GM23248 (cell line): ENCODE measurements around the gene PLIN5. TPM values are rescaled to one million over a fixed set of nuclear protein-coding genes. Genes with fewer than 3 reads are reported as not detected.
"Not testable (repeated sequence)": the region's sequence is repeated elsewhere in the genome, so short reads cannot be mapped to it uniquely, and the experiment has no call there.

Experiments
- DNase-seq: peaks from one replicate; pipeline ENCODE4 v3.0.0-alpha.2; 2015
- H2AFZ ChIP-seq: fragments of 200-600 bp; sonication (generic); 2 replicates; pipeline ENCODE4 v1.6.1; 2016; ENCODE audit warnings: antibody characterized with exemption
- H3F3A ChIP-seq: fragments of 200-600 bp; sonication (generic); 2 replicates; pipeline ENCODE4 v1.6.1; 2016; ENCODE audit warnings: mild to moderate bottlenecking, antibody characterized with exemption, mixed run types; ENCODE audit not compliant: insufficient read depth
- H3K27ac ChIP-seq: fragments of 200-600 bp; sonication (generic); 2 replicates; pipeline ENCODE4 v1.5.1; 2016; ENCODE audit warnings: mild to moderate bottlenecking
- H3K27me3 ChIP-seq: fragments of 200-600 bp; sonication (generic); replicated peaks from 2 replicates; pipeline ENCODE4 v1.6.1; 2016; ENCODE audit warnings: mild to moderate bottlenecking; ENCODE audit not compliant: insufficient read depth
- H3K36me3 ChIP-seq: fragments of 200-600 bp; sonication (generic); 2 replicates; pipeline ENCODE4 v1.6.1; 2016; ENCODE audit warnings: low read depth, mild to moderate bottlenecking
- H3K4me1 ChIP-seq: fragments of 200-600 bp; sonication (generic); 2 replicates; pipeline ENCODE4 v1.6.1; 2016; ENCODE audit warnings: mild to moderate bottlenecking; ENCODE audit not compliant: insufficient read depth
- H3K4me2 ChIP-seq: fragments of 200-600 bp; sonication (generic); one replicate; pipeline ENCODE4 v1.6.1; 2016; ENCODE audit warnings: mild to moderate bottlenecking; ENCODE audit not compliant: unreplicated experiment
- H3K4me3 ChIP-seq: fragments of 200-600 bp; sonication (generic); 2 replicates; pipeline ENCODE4 v1.5.1; 2016; ENCODE audit warnings: mild to moderate bottlenecking
- H3K79me2 ChIP-seq: fragments of 200-600 bp; sonication (generic); 2 replicates; pipeline ENCODE4 v1.6.1; 2016; ENCODE audit warnings: mild to moderate bottlenecking; ENCODE audit not compliant: insufficient read depth
- H3K9ac ChIP-seq: fragments of 200-600 bp; sonication (generic); 2 replicates; pipeline ENCODE4 v1.6.1; 2016; ENCODE audit warnings: mild to moderate bottlenecking
- H3K9me2 ChIP-seq: fragments of 200-600 bp; sonication (generic); 2 replicates; pipeline ENCODE4 v1.6.1; 2016; ENCODE audit warnings: mixed run types, mild to moderate bottlenecking, moderate library complexity; ENCODE audit not compliant: insufficient read depth
- H3K9me3 ChIP-seq: fragments of 200-600 bp; sonication (generic); one replicate; pipeline ENCODE4 v1.6.1; 2017; ENCODE audit warnings: low read depth
- H4K20me1 ChIP-seq: fragments of 200-600 bp; sonication (generic); 2 replicates; pipeline ENCODE4 v1.6.0; 2016; ENCODE audit not compliant: insufficient read depth
- EZH2 ChIP-seq: fragments of 200-600 bp; sonication (generic); IDR thresholded peaks from 2 replicates; pipeline ENCODE4 v1.6.1; 2018; ENCODE audit warnings: antibody characterized with exemption, mild to moderate bottlenecking; ENCODE audit not compliant: insufficient read depth, poor library complexity, severe bottlenecking
- EZH2phosphoT487 ChIP-seq: fragments of 200-600 bp; sonication (generic); IDR thresholded peaks from 2 replicates; pipeline ENCODE4 v1.6.1; 2018; ENCODE audit warnings: antibody characterized with exemption, moderate library complexity, mild to moderate bottlenecking, low read depth; ENCODE audit not compliant: insufficient read depth
- WGBS, 2 experiments: methylation state at CpG; one replicate each; pipeline ENCODE4 v1.1.6; 2015 to 2017; ENCODE audit warnings: low lambda C conversion rate in 2 of 2, low coverage in 1 of 2; ENCODE audit errors: missing lambda C conversion rate in 2 of 2; 5-methylcytosine and 5-hydroxymethylcytosine counted together
- in situ Hi-C: fragments of 300-500 bp; cut with MboI; formaldehyde crosslinking; loops from 2 replicates; pipeline ENCODE4 v1.15.0; 2020
- polyA plus RNA-seq: library from polyadenylated mRNA; unstranded; fragments of >200 nt; fragmentation: Nextera tagmentation; extraction: Ambion mirVana; gene quantifications from 2 replicates; pipeline ENCODE4 v1.2.1, GENCODE V29; 2016
- total RNA-seq: library from RNA; depleted of rRNA; stranded (reverse); fragments of >200 nt; shearing (Covaris generic); gene quantifications from 2 replicates; pipeline ENCODE4 v1.2.3, GENCODE V29; 2014

PLIN5 gene
- total and polyA plus RNA-seq, 2 experiments from 2014 or later: not detected

- Histone ChIP-seq H3K79me2 (no peaks in the 10 kb centered on the region), H3K27ac (no peak overlapping the region), H3F3A (no peaks in the 10 kb centered on the region), H3K27me3 (peaks cover 24% of the 10 kb centered on the region), H3K4me1 (no peaks in the 10 kb centered on the region), H2AFZ (no peak overlapping the region), H4K20me1 (no peaks in the 10 kb centered on the region), H3K36me3 (no peaks in the 10 kb centered on the region), H3K9me3 (no peaks in the 10 kb centered on the region), H3K9ac (no peak overlapping the region), H3K4me2 (no peak overlapping the region), H3K9me2 (no peaks in the 10 kb centered on the region), H3K4me3 (no peak overlapping the region)
- in situ Hi-C loops: no loop called here
- no peak for TF ChIP-seq EZH2phosphoT487
- no peak for TF ChIP-seq EZH2
- DNase-seq: no peak
- WGBS, 2 experiments: 67 to 68% methylated on average over 15 to 28 of the region's 28 CpGs
Measured at GRCh38 chr19:4531562-4532165, 3.4 kb downstream of the PLIN5 start.

GRCh38 chr19:4529924-4530522 lies 5.0 kb downstream of the PLIN5 start:
- Histone ChIP-seq H3K9me3 (no peaks in the 10 kb centered on the region), H3F3A (no peaks in the 10 kb centered on the region), H3K9me2 (no peaks in the 10 kb centered on the region), H3K9ac (no peak overlapping the region), H3K27me3 (peaks cover 11% of the 10 kb centered on the region), H3K36me3 (no peaks in the 10 kb centered on the region), H3K27ac (no peak overlapping the region), H3K4me1 (no peaks in the 10 kb centered on the region), H4K20me1 (no peaks in the 10 kb centered on the region), H3K79me2 (no peaks in the 10 kb centered on the region), H3K4me3 (no peak overlapping the region), H2AFZ (no peak overlapping the region), H3K4me2 (no peak overlapping the region)
- in situ Hi-C loops: no loop called here
- no peak for DNase-seq
- WGBS, 2 experiments: 67 to 69% methylated on average over 13 to 14 of the region's 14 CpGs
- TF ChIP-seq EZH2phosphoT487 (no peak), EZH2 (no peak)

GRCh38 chr19:4528843-4529242 lies 6.2 kb downstream of the PLIN5 start:
- Histone ChIP-seq H3K9me2 (no peaks in the 10 kb centered on the region), H2AFZ (no peak overlapping the region), H3K27ac (no peak overlapping the region), H3K27me3 (peaks cover 2% of the 10 kb centered on the region; the same call in 1 of the 2 replicates), H3K4me2 (no peak overlapping the region), H3F3A (no peaks in the 10 kb centered on the region), H3K4me3 (no peak overlapping the region), H3K36me3 (no peaks in the 10 kb centered on the region), H3K9ac (no peak overlapping the region), H3K9me3 (no peaks in the 10 kb centered on the region), H3K4me1 (no peaks in the 10 kb centered on the region), H3K79me2 (no peaks in the 10 kb centered on the region), H4K20me1 (no peaks in the 10 kb centered on the region)
- in situ Hi-C loops: no loop called here
- 70 to 71% methylated on average over 15 of the region's 15 CpGs for WGBS, 2 experiments
- no peak for TF ChIP-seq EZH2
- TF ChIP-seq EZH2phosphoT487: no peak
- DNase-seq: no peak

GRCh38 chr19:4527377-4527776 lies 7.6 kb downstream of the PLIN5 start:
- H4K20me1 ChIP-seq, H3K4me2 ChIP-seq, H3K9me2 ChIP-seq, H3K36me3 ChIP-seq, H3K9ac ChIP-seq, H2AFZ ChIP-seq, H3K4me3 ChIP-seq, H3K27ac ChIP-seq, in situ Hi-C loops, H3K4me1 ChIP-seq, H3K9me3 ChIP-seq, H3K79me2 ChIP-seq, H3K27me3 ChIP-seq, H3F3A ChIP-seq, DNase-seq: not testable (repeated sequence)
- 92 to 93% methylated on average over 7 to 8 of the region's 8 CpGs for WGBS, 2 experiments
